ENCODE data around the gene MYO6. TPM values are rescaled to one million over a fixed set of nuclear protein-coding genes. Genes with fewer than 3 reads are reported as not detected.

MYO6 gene
- total and polyA plus RNA-seq, 2 of the 8 experiments (the other 6 are each of a cell fraction or from before 2014, with no cell fraction given), result 8.3 to 21.9 TPM

DNA sequence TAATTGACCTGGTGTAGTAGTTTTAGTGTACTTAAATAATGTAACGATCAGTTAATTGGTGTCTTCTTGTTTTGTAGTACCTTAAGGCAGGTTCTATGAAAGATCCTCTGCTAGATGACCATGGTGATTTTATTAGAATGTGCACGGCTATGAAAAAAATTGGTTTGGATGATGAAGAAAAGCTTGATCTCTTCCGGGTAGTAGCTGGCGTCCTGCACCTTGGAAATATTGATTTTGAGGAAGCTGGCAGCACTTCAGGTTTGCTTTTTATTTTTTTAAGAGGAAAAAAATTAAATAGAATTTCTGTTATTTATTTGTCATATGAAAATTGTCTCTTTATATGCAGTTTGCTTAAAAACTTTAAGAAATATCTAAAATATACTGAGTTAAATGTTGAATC, 99.2 kb downstream of the MYO6 start:
- Histone ChIP-seq H4K20me1 (replicated peaks in 1 of 2; ENCODE audit: control insufficient read depth in 1 of 2, insufficient read depth in 2 of 2, low read length in 2 of 2) (no peaks in the 10 kb centered on the region), H2AK5ac (ENCODE audit: low read depth, low read length) (no peak overlapping the region), H3K36me3 (ENCODE audit: control insufficient read depth in 2 of 4, insufficient read depth in 4 of 4, low read length in 3 of 4) (no peaks in the 10 kb centered on the region), H3K79me2 (ENCODE audit: control insufficient read depth in 1 of 2, insufficient read depth in 2 of 2, low read length in 2 of 2) (no peaks in the 10 kb centered on the region), H3K9me3 (ENCODE audit: insufficient read depth in 2 of 2, low read depth in 1 of 2, low read length in 1 of 2) (no peaks in the 10 kb centered on the region), H3K23me2 (ENCODE audit: low read depth, low read length) (no peaks in the 10 kb centered on the region), H4K91ac (replicated peaks; ENCODE audit: insufficient read length, low read length) (no peak overlapping the region), H3K14ac (ENCODE audit: insufficient read length) (no peak overlapping the region), H3K9ac (replicated peaks in 1 of 4; ENCODE audit: extremely low read depth in 1 of 4, low read depth in 3 of 4, low read length in 3 of 4) (no peak overlapping the region), H3K23ac (ENCODE audit: insufficient read length) (no peak overlapping the region), H3K4ac (replicated peaks; ENCODE audit: insufficient read length, low read depth, low read length) (no peak overlapping the region), H3K4me2 (ENCODE audit: insufficient read depth in 1 of 2, low read depth in 2 of 2, low read length in 2 of 2) (no peak overlapping the region), H3K18ac (ENCODE audit: extremely low read depth, low read length) (no peak overlapping the region), H3K27ac (ENCODE audit: low read depth, low read length) (no peak overlapping the region), H2AFZ (ENCODE audit: low read length) (no peak overlapping the region), H3K79me1 (ENCODE audit: low read depth, low read length) (no peaks in the 10 kb centered on the region), H3K4me1 (replicated peaks in 1 of 4; ENCODE audit: control insufficient read depth in 3 of 4, insufficient read depth in 4 of 4, low read length in 3 of 4) (no peaks in the 10 kb centered on the region), H3K56ac (replicated peaks; ENCODE audit: insufficient read length, low read depth, low read length) (no peak overlapping the region), H2BK5ac (ENCODE audit: low read depth, low read length) (no peak overlapping the region), H2BK12ac (ENCODE audit: low read depth, low read length) (no peak overlapping the region), H2BK120ac (replicated peaks; ENCODE audit: low read depth, low read length) (no peak overlapping the region), H2BK20ac (ENCODE audit: low read length) (no peak overlapping the region), H4K8ac (ENCODE audit: extremely low read depth, insufficient read depth, low read length) (no peak overlapping the region), H2BK15ac (ENCODE audit: low read length) (no peak overlapping the region), H3K27me3 (replicated peaks in 1 of 4; ENCODE audit: control insufficient read depth in 3 of 4, extremely low read depth in 1 of 4, insufficient read depth in 3 of 4, low read length in 3 of 4) (no peaks in the 10 kb centered on the region), H3K4me3 (ENCODE audit: extremely low read depth in 1 of 4, insufficient read depth in 2 of 4, low read depth in 3 of 4, low read length in 4 of 4) (no peak overlapping the region), H4K5ac (ENCODE audit: insufficient read length, low read depth, low read length) (no peak overlapping the region)
- no peak for FAIRE-seq
- no peak for TF ChIP-seq USF2 (IDR thresholded peaks at IDR 0.05; ENCODE audit: low read length)
- TF ChIP-seq FOSL1 (IDR thresholded peaks at IDR 0.05; ENCODE audit: insufficient read depth, low read depth, low read length), result no peak
- TF ChIP-seq JUND (IDR thresholded peaks at IDR 0.05; ENCODE audit: low read length), result no peak
- no peak for TF ChIP-seq POU5F1 (IDR thresholded peaks at IDR 0.05; ENCODE audit: low read depth, low read length)
- no peak for TF ChIP-seq RAD21 (IDR thresholded peaks at IDR 0.05 in 1 of 2, conservative IDR thresholded peaks at IDR 0.05 in 1 of 2; ENCODE audit: low read depth in 2 of 2, low read length in 2 of 2)
- TF ChIP-seq KDM1A (IDR thresholded peaks at IDR 0.05; ENCODE audit: borderline replicate concordance, low read length), result no peak
- no peak for TF ChIP-seq RBBP5 (IDR thresholded peaks at IDR 0.05; ENCODE audit: borderline replicate concordance, low read depth, low read length)
- no peak for TF ChIP-seq SUZ12 (IDR thresholded peaks at IDR 0.05; ENCODE audit: low read length)
- TF ChIP-seq TAF7 (optimal IDR thresholded peaks at IDR 0.05; ENCODE audit: borderline replicate concordance, low read depth, low read length), result no peak
- TF ChIP-seq MAFK (IDR thresholded peaks at IDR 0.05; ENCODE audit: low read depth, low read length), result no peak
- no peak for TF ChIP-seq TCF12 (IDR thresholded peaks at IDR 0.05; ENCODE audit: low read depth, low read length)
- no peak for DNase-seq (ENCODE audit: low read depth in 1 of 2, low spot score in 2 of 2)
- CTCF ChIA-PET (ENCODE audit: partially characterized antibody), result interaction anchor here (0.7 kb wide), 1 partner anchor 46 kb away, joined by 3 read pairs; no protein-coding TSS in a partner anchor
- POLR2A ChIA-PET (ENCODE audit: partially characterized antibody), result no interaction called here
- WGBS, 2 experiments (ENCODE audit: extremely low coverage in 1 of 2, insufficient coverage in 1 of 2, insufficient read length in 1 of 2, insufficient replicate concordance in 2 of 2, low coverage in 1 of 2, low lambda C conversion rate in 2 of 2, missing lambda C conversion rate in 1 of 2), result 87% methylated on average over 4 of the region's 4 CpGs; no CpG with 5 or more reads in 1 of the 2 experiments

Data from H1 (cell line).